HEK293 (cell line): ENCODE results near the gene DYNC1I1.

Experiments used
- CTCF ChIA-PET: fragments of 350-600 bp; formaldehyde crosslinking; extraction: SDS; loops from one replicate; lab custom pipeline; 2021; ENCODE audit warnings: antibody characterized with exemption; lab: Yijun Ruan, JAX
- POLR2A ChIA-PET: fragments of 300-600 bp; formaldehyde crosslinking; extraction: SDS; loops from one replicate; lab custom pipeline; 2020; ENCODE audit warnings: antibody characterized with exemption, inconsistent platforms; lab: Yijun Ruan, JAX
- H3K27ac ChIP-seq: fragments of 200-500 bp; sonication (Bioruptor generic); 2 replicates; pipeline ENCODE4 v1.5.1; 2014; ENCODE audit warnings: low read depth, low read length, control low read depth, inconsistent platforms; ENCODE audit errors: extremely low read depth
- H3K36me3 ChIP-seq, 2 experiments: fragments of 200-500 bp in 1 of 2; sonication (Bioruptor generic) in 1 of 2; 1 replicate in 1 of 2; 2 replicates in 1 of 2; pipeline ENCODE4 v1.5.1; 2014 to 2017; ENCODE audit warnings: inconsistent platforms in 2 of 2, low read length in 2 of 2; ENCODE audit not compliant: control insufficient read depth in 2 of 2, insufficient read depth in 1 of 2
- H3K4me1 ChIP-seq: fragments of 200-500 bp; sonication (Bioruptor generic); 2 replicates; pipeline ENCODE4 v1.5.1; 2014; ENCODE audit warnings: mild to moderate bottlenecking, low read length, inconsistent platforms; ENCODE audit not compliant: control insufficient read depth, insufficient read depth
- H3K4me3 ChIP-seq: 2 replicates; pipeline ENCODE4 v1.5.1; 2011; ENCODE audit warnings: low read depth, mild to moderate bottlenecking, control low read depth, low read length, moderate library complexity
- H3K9me3 ChIP-seq: fragments of 200-500 bp; sonication (Bioruptor generic); 2 replicates; pipeline ENCODE4 v1.5.1; 2014; ENCODE audit warnings: low read depth, low read length, inconsistent platforms; ENCODE audit not compliant: control insufficient read depth, insufficient read depth
- GLIS1 ChIP-seq: fragments of 450-650 bp; formaldehyde crosslinking; IDR thresholded peaks from 2 replicates; pipeline ENCODE4 v1.5.1; 2016; ENCODE audit warnings: missing biosample characterization, missing genetic modification characterization
- IKZF3 ChIP-seq: fragments of 450-650 bp; IDR thresholded peaks from 2 replicates; pipeline ENCODE4 v1.5.0; 2018; ENCODE audit warnings: missing biosample characterization, mild to moderate bottlenecking, missing genetic modification characterization, moderate library complexity
- KLF10 ChIP-seq: fragments of 450-650 bp; IDR thresholded peaks from 2 replicates; pipeline ENCODE4 v1.5.1; 2018; ENCODE audit warnings: missing biosample characterization, mild to moderate bottlenecking, missing genetic modification characterization
- KLF8 ChIP-seq: fragments of 450-650 bp; formaldehyde crosslinking; IDR thresholded peaks from 2 replicates; pipeline ENCODE4 v1.5.1; 2016; ENCODE audit warnings: missing biosample characterization, missing genetic modification characterization
- MZF1 ChIP-seq: fragments of 450-650 bp; formaldehyde crosslinking; IDR thresholded peaks from 2 replicates; pipeline ENCODE4 v1.5.1; 2017; ENCODE audit warnings: missing biosample characterization, missing genetic modification characterization, borderline replicate concordance
- OSR2 ChIP-seq: fragments of 450-650 bp; formaldehyde crosslinking; IDR thresholded peaks from 2 replicates; pipeline ENCODE4 v1.5.1; 2016; ENCODE audit warnings: missing biosample characterization, missing genetic modification characterization
- OVOL3 ChIP-seq: fragments of 450-650 bp; formaldehyde crosslinking; IDR thresholded peaks from 2 replicates; pipeline ENCODE4 v1.5.1; 2016; ENCODE audit warnings: missing biosample characterization, missing genetic modification characterization
- SP7 ChIP-seq: fragments of 450-650 bp; formaldehyde crosslinking; IDR thresholded peaks from 2 replicates; pipeline ENCODE4 v1.5.1; 2016; ENCODE audit warnings: missing biosample characterization, missing genetic modification characterization
- WT1 ChIP-seq: fragments of 450-650 bp; formaldehyde crosslinking; IDR thresholded peaks from 2 replicates; pipeline ENCODE4 v1.5.1; 2016; ENCODE audit warnings: missing biosample characterization, missing genetic modification characterization
- ZBTB17 ChIP-seq: fragments of 450-650 bp; formaldehyde crosslinking; IDR thresholded peaks from 2 replicates; pipeline ENCODE4 v1.5.1; 2016; ENCODE audit warnings: missing biosample characterization, missing genetic modification characterization
- ZBTB48 ChIP-seq: fragments of 450-650 bp; formaldehyde crosslinking; IDR thresholded peaks from 2 replicates; pipeline ENCODE4 v1.5.1; 2016; ENCODE audit warnings: missing biosample characterization, missing genetic modification characterization
- ZBTB8A ChIP-seq: fragments of 450-650 bp; formaldehyde crosslinking; IDR thresholded peaks from 2 replicates; pipeline ENCODE4 v1.5.1; 2016; ENCODE audit warnings: missing biosample characterization, missing genetic modification characterization
- ZIC2 ChIP-seq: fragments of 450-650 bp; formaldehyde crosslinking; IDR thresholded peaks from 2 replicates; pipeline ENCODE4 v1.5.1; 2016; ENCODE audit warnings: missing biosample characterization, missing genetic modification characterization
- ZNF10 ChIP-seq: fragments of 450-650 bp; formaldehyde crosslinking; IDR thresholded peaks from 2 replicates; pipeline ENCODE4 v1.5.1; 2017; ENCODE audit warnings: missing biosample characterization, missing genetic modification characterization
- ZNF423 ChIP-seq: fragments of 450-650 bp; formaldehyde crosslinking; IDR thresholded peaks from 2 replicates; pipeline ENCODE4 v1.5.1; 2016; ENCODE audit warnings: missing biosample characterization, missing genetic modification characterization
- ZNF560 ChIP-seq: fragments of 450-650 bp; formaldehyde crosslinking; IDR thresholded peaks from 2 replicates; pipeline ENCODE4 v1.5.1; 2017; ENCODE audit warnings: missing biosample characterization, missing genetic modification characterization, borderline replicate concordance
- ZNF561 ChIP-seq: fragments of 450-650 bp; IDR thresholded peaks from 2 replicates; pipeline ENCODE4 v1.5.1; 2018; ENCODE audit warnings: missing biosample characterization, missing genetic modification characterization, borderline replicate concordance
- ZNF600 ChIP-seq: fragments of 450-650 bp; formaldehyde crosslinking; IDR thresholded peaks from 2 replicates; pipeline ENCODE4 v1.5.1; 2016; ENCODE audit warnings: missing biosample characterization, missing genetic modification characterization
- ZNF623 ChIP-seq: fragments of 450-650 bp; formaldehyde crosslinking; IDR thresholded peaks from 2 replicates; pipeline ENCODE4 v1.5.1; 2016; ENCODE audit warnings: missing biosample characterization, missing genetic modification characterization
- ZNF629 ChIP-seq: fragments of 450-650 bp; formaldehyde crosslinking; IDR thresholded peaks from 2 replicates; pipeline ENCODE4 v1.5.1; 2017; ENCODE audit warnings: missing biosample characterization, missing genetic modification characterization
- ZNF658 ChIP-seq: fragments of 450-650 bp; formaldehyde crosslinking; IDR thresholded peaks from 2 replicates; pipeline ENCODE4; 2016; ENCODE audit warnings: missing biosample characterization, missing genetic modification characterization
- ZNF843 ChIP-seq: fragments of 450-650 bp; formaldehyde crosslinking; IDR thresholded peaks from 2 replicates; pipeline ENCODE4 v1.5.1; 2016; ENCODE audit warnings: missing biosample characterization, missing genetic modification characterization
- ZSCAN30 ChIP-seq: fragments of 450-650 bp; IDR thresholded peaks from 2 replicates; pipeline ENCODE4 v1.5.1; 2018; ENCODE audit warnings: missing biosample characterization, mild to moderate bottlenecking, missing genetic modification characterization, moderate library complexity
- TF ChIP-seq, protein P1 (sequence below): fragments of 450-650 bp; formaldehyde crosslinking; IDR thresholded peaks from 2 replicates; pipeline ENCODE4 v1.5.1; 2016; ENCODE audit warnings: missing biosample characterization, missing genetic modification characterization, borderline replicate concordance
- TF ChIP-seq, protein P2 (sequence below): fragments of 450-650 bp; formaldehyde crosslinking; IDR thresholded peaks from 2 replicates; pipeline ENCODE4 v1.5.1; 2017; ENCODE audit warnings: missing biosample characterization, missing genetic modification characterization
- TF ChIP-seq, protein P3 (sequence below): fragments of 450-650 bp; formaldehyde crosslinking; IDR thresholded peaks from 2 replicates; pipeline ENCODE4 v1.5.1; 2017; ENCODE audit warnings: missing biosample characterization, missing genetic modification characterization
- TF ChIP-seq, protein P4 (sequence below): fragments of 450-650 bp; IDR thresholded peaks from 2 replicates; pipeline ENCODE4 v1.5.1; 2018; ENCODE audit warnings: missing biosample characterization, mild to moderate bottlenecking, missing genetic modification characterization
- TF ChIP-seq, protein P5 (sequence below): fragments of 450-650 bp; formaldehyde crosslinking; IDR thresholded peaks from 2 replicates; pipeline ENCODE4 v1.5.1; 2016; ENCODE audit warnings: missing biosample characterization, missing genetic modification characterization
- TF ChIP-seq, protein P6 (sequence below): fragments of 450-650 bp; IDR thresholded peaks from 2 replicates; pipeline ENCODE4 v1.5.1; 2018; ENCODE audit warnings: missing biosample characterization, missing genetic modification characterization

DYNC1I1 gene

GRCh38 chr7:95758187-95758586 lies 14.2 kb upstream of the DYNC1I1 start:
- no peak overlapping the region for H3K27ac ChIP-seq
- H3K4me3 ChIP-seq = no peak overlapping the region
- H3K9me3 ChIP-seq = no peaks in the 10 kb centered on the region
- H3K4me1 ChIP-seq = peaks cover 9% of the 10 kb centered on the region
- CTCF ChIA-PET = no interaction called here
- no peaks in the 10 kb centered on the region for H3K36me3 ChIP-seq
- POLR2A ChIA-PET = no interaction called here
- TF ChIP-seq, protein P1, sequence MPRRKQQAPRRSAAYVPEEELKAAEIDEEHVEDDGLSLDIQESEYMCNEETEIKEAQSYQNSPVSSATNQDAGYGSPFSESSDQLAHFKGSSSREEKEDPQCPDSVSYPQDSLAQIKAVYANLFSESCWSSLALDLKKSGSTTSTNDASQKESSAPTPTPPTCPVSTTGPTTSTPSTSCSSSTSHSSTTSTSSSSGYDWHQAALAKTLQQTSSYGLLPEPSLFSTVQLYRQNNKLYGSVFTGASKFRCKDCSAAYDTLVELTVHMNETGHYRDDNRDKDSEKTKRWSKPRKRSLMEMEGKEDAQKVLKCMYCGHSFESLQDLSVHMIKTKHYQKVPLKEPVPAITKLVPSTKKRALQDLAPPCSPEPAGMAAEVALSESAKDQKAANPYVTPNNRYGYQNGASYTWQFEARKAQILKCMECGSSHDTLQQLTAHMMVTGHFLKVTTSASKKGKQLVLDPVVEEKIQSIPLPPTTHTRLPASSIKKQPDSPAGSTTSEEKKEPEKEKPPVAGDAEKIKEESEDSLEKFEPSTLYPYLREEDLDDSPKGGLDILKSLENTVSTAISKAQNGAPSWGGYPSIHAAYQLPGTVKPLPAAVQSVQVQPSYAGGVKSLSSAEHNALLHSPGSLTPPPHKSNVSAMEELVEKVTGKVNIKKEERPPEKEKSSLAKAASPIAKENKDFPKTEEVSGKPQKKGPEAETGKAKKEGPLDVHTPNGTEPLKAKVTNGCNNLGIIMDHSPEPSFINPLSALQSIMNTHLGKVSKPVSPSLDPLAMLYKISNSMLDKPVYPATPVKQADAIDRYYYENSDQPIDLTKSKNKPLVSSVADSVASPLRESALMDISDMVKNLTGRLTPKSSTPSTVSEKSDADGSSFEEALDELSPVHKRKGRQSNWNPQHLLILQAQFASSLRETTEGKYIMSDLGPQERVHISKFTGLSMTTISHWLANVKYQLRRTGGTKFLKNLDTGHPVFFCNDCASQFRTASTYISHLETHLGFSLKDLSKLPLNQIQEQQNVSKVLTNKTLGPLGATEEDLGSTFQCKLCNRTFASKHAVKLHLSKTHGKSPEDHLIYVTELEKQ = no peak
- 0 out of 2 replicates have a peak, but pooled peaks have one; percentile 37 for TF ChIP-seq OVOL3 (tag by site-specific recombination)
- peak; percentile 79 for TF ChIP-seq ZNF600 (tag by site-specific recombination)
- peak; percentile 21; the same call in 1 of the 2 replicates for TF ChIP-seq KLF10 (tag by site-specific recombination)
- peak; percentile 98 for TF ChIP-seq SP7
- TF ChIP-seq, protein P2, sequence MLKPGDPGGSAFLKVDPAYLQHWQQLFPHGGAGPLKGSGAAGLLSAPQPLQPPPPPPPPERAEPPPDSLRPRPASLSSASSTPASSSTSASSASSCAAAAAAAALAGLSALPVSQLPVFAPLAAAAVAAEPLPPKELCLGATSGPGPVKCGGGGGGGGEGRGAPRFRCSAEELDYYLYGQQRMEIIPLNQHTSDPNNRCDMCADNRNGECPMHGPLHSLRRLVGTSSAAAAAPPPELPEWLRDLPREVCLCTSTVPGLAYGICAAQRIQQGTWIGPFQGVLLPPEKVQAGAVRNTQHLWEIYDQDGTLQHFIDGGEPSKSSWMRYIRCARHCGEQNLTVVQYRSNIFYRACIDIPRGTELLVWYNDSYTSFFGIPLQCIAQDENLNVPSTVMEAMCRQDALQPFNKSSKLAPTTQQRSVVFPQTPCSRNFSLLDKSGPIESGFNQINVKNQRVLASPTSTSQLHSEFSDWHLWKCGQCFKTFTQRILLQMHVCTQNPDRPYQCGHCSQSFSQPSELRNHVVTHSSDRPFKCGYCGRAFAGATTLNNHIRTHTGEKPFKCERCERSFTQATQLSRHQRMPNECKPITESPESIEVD (tag by site-specific recombination) = peak; percentile 74
- TF ChIP-seq MZF1 (tag by site-specific recombination) = peak; percentile 97
- peak; percentile 61; the same call in 1 of the 2 replicates for TF ChIP-seq ZIC2 (tag by site-specific recombination)
- TF ChIP-seq ZNF561 = peak; percentile 65; the same call in 1 of the 2 replicates
- TF ChIP-seq, protein P3, sequence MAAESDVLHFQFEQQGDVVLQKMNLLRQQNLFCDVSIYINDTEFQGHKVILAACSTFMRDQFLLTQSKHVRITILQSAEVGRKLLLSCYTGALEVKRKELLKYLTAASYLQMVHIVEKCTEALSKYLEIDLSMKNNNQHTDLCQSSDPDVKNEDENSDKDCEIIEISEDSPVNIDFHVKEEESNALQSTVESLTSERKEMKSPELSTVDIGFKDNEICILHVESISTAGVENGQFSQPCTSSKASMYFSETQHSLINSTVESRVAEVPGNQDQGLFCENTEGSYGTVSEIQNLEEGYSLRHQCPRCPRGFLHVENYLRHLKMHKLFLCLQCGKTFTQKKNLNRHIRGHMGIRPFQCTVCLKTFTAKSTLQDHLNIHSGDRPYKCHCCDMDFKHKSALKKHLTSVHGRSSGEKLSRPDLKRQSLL (tag by site-specific recombination) = no peak
- peak; percentile 71 for TF ChIP-seq ZBTB17 (tag by site-specific recombination)
- no peak for TF ChIP-seq ZNF658 (tag by site-specific recombination)
- TF ChIP-seq ZNF623 (tag by site-specific recombination) = no peak
- 0 out of 2 replicates have a peak, but pooled peaks have one; percentile 66 for TF ChIP-seq ZNF423 (tag by site-specific recombination)
- peak; percentile 43; the same call in 1 of the 2 replicates for TF ChIP-seq IKZF3 (tag by site-specific recombination)
- 0 out of 2 replicates have a peak, but pooled peaks have one; percentile 25 for TF ChIP-seq ZNF10 (tag by site-specific recombination)
- peak; percentile 73 for TF ChIP-seq GLIS1 (tag by site-specific recombination)
- TF ChIP-seq WT1 = peak; percentile 87
- TF ChIP-seq, protein P4, sequence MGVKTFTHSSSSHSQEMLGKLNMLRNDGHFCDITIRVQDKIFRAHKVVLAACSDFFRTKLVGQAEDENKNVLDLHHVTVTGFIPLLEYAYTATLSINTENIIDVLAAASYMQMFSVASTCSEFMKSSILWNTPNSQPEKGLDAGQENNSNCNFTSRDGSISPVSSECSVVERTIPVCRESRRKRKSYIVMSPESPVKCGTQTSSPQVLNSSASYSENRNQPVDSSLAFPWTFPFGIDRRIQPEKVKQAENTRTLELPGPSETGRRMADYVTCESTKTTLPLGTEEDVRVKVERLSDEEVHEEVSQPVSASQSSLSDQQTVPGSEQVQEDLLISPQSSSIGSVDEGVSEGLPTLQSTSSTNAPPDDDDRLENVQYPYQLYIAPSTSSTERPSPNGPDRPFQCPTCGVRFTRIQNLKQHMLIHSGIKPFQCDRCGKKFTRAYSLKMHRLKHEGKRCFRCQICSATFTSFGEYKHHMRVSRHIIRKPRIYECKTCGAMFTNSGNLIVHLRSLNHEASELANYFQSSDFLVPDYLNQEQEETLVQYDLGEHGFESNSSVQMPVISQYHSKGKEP (tag by site-specific recombination) = peak; percentile 54
- TF ChIP-seq ZNF629 (tag by site-specific recombination) = 0 out of 2 replicates have a peak, but pooled peaks have one; percentile 37
- peak; percentile 62 for TF ChIP-seq OSR2 (tag by site-specific recombination)
- TF ChIP-seq, protein P5, sequence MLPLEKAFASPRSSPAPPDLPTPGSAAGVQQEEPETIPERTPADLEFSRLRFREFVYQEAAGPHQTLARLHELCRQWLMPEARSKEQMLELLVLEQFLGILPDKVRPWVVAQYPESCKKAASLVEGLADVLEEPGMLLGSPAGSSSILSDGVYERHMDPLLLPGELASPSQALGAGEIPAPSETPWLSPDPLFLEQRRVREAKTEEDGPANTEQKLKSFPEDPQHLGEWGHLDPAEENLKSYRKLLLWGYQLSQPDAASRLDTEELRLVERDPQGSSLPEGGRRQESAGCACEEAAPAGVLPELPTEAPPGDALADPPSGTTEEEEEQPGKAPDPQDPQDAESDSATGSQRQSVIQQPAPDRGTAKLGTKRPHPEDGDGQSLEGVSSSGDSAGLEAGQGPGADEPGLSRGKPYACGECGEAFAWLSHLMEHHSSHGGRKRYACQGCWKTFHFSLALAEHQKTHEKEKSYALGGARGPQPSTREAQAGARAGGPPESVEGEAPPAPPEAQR = no peak
- TF ChIP-seq ZNF843 (tag by site-specific recombination) = peak; percentile 69; the same call in 1 of the 2 replicates
- no peak for TF ChIP-seq ZNF560
- TF ChIP-seq, protein P6, sequence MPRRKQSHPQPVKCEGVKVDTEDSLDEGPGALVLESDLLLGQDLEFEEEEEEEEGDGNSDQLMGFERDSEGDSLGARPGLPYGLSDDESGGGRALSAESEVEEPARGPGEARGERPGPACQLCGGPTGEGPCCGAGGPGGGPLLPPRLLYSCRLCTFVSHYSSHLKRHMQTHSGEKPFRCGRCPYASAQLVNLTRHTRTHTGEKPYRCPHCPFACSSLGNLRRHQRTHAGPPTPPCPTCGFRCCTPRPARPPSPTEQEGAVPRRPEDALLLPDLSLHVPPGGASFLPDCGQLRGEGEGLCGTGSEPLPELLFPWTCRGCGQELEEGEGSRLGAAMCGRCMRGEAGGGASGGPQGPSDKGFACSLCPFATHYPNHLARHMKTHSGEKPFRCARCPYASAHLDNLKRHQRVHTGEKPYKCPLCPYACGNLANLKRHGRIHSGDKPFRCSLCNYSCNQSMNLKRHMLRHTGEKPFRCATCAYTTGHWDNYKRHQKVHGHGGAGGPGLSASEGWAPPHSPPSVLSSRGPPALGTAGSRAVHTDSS = peak; percentile 78
- TF ChIP-seq ZBTB8A (tag by site-specific recombination) = peak; percentile 26; the same call in 1 of the 2 replicates
- 0 out of 2 replicates have a peak, but pooled peaks have one; percentile 27 for TF ChIP-seq ZBTB48 (tag by site-specific recombination)
- 0 out of 2 replicates have a peak, but pooled peaks have one; percentile 32 for TF ChIP-seq KLF8
- peak; percentile 52; the same call in 1 of the 2 replicates for TF ChIP-seq ZSCAN30 (tag by site-specific recombination)
